ENCODE measurements around the gene ACVR2B.

The ACVR2B gene

DNA sequence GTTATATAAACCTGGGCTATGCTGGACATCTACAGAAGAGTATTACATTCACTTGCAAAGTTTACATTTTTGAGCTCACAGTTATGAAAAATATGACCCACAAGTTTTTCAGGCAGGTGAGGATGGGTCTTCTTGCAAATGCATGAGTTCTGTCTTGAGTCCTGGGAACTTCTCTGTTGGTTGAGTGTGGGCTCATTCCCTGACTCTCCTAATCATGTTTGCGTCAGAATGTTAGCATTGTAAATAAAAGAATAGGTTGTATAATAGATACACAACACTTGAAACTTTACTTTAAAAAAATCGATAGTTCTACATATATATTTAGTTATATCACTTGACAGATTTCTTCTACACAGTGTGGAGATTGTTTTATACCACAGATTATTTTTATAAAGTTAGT, 35.3 kb downstream of the ACVR2B start:
- DNase-seq (ENCODE audit: low spot score), result no peak

DNA sequence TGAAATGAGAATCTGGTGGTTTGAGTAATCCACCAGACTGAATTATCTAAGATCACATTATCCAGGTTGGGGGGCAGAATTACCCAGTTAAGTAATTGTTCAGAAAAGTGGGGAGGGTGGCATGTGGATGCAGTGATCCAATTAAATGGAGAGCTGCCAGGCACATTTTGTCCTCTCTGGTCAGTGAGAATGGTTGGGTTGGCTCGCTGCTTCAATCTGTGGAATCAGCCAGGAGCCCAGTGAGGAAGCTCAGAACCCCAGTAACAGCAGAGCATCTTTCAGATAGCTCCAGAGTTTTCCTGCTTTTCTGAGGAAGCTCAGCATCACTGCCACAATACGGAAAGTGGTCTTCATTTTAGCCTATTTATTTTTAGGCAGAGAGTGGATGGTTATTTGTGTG, 36.1 kb downstream of the ACVR2B start:
- DNase-seq (ENCODE audit: low spot score), result no peak

GRCh38 chr3:38490281-38491030, 36.8 kb downstream of the ACVR2B start:
- DNase-seq (ENCODE audit: low spot score), result no peak

- no peak for DNase-seq (ENCODE audit: low spot score)
Measured at GRCh38 chr3:38491215-38491614, 37.5 kb downstream of the ACVR2B start.

GRCh38 chr3:38493031-38493430, 39.3 kb downstream of the ACVR2B start:
- no peak for DNase-seq (ENCODE audit: low spot score)

- peak; percentile 99 for DNase-seq (ENCODE audit: low spot score)
Measured at GRCh38 chr3:38496131-38496910, 42.6 kb downstream of the ACVR2B start, which contains the start of gene EXOG. Gene EXOG, plus strand, starts transcription at chr3:38496340. Its CDS starts 28 bp downstream, at chr3:38496368.

DNA sequence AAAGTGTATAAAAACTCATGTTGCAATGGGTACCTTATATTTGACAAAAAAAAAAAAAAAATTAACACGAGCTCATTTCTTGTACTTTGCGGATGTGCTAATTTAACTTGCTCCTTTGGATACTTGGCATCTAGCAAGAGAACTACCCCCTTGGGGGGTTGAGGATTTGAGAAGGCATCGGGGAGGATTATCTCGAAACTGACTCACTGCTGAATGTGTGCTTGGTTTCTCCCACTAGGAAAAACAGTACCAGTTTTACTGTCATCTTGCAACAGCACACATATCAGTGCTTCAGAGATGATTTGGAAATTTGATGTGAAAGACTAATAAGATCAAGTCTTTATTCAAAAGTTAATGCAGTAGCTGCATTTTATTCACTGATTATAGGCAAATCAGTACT, 43.3 kb downstream of the ACVR2B start:
- no peak for DNase-seq (ENCODE audit: low spot score)

GRCh38 chr3:38500688-38501417, 47.2 kb downstream of the ACVR2B start:
- no peak for DNase-seq (ENCODE audit: low spot score)

- DNase-seq (ENCODE audit: low spot score), result no peak
Measured at GRCh38 chr3:38507120-38507519, 53.4 kb downstream of the ACVR2B start.

DNA sequence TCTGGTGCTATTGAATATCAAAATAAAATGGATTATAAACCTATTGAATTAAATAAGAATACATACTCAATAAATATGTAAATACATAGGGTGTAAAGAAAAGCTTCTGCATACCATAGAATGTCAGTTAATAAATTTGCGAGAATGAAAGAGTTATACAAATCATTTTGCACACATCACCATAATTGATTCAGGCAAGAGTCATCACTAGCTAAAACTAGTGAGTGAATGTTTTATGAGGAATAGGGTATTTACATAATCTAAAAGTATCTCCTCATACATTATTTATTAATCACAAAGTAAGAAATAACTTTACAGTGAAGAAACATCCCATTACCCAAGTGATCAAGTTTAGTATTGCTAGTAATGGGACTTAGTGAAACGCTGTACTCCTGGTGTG, 56.0 kb downstream of the ACVR2B start:
- DNase-seq (ENCODE audit: low spot score), result no peak

- DNase-seq (ENCODE audit: low spot score), result no peak
Measured at GRCh38 chr3:38510631-38511030, 56.9 kb downstream of the ACVR2B start.

DNA sequence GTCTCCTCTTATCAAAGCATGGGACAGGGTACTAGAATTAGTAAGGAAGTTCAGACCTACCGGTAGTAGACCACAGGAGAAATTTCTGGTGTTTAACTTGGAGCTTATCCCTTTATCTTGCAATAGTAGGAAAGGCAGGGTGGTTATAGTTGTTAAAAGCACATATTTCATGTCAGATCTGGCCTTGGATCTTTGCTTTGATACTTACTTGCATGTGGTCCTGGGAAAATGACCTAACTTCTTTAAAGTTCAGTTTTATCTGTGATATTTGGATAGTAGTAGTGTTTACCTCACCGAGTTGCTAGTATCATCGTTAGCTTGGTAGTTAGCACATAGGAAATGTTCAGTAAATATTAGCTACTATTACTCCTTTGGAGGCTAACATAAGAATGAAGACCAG, 57.9 kb downstream of the ACVR2B start:
- DNase-seq (ENCODE audit: low spot score), result no peak

DNA sequence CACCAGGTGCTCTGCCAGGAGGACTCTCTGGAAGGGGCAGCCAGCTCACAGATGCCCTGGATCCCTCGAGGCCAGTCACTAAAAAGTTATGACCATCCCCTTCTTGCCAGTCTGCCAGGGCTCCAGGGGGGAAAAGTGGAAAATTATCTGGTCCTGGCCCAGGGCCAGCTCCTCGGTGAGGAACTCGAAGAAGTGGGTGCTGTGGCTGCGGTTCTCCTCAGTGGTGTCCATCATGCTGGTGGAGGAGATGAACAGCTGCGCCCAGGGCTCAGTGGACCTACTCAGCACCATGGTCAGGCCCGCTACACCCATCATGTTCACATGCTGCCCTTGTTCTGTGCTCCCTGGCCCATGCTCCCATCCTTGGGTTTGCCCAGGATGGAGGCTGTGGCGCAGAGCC, 61.7 kb downstream of the ACVR2B start:
- no peak for DNase-seq (ENCODE audit: low spot score)

GRCh38 chr3:38516669-38517068, 63.0 kb downstream of the ACVR2B start:
- no peak for DNase-seq (ENCODE audit: low spot score)

DNA sequence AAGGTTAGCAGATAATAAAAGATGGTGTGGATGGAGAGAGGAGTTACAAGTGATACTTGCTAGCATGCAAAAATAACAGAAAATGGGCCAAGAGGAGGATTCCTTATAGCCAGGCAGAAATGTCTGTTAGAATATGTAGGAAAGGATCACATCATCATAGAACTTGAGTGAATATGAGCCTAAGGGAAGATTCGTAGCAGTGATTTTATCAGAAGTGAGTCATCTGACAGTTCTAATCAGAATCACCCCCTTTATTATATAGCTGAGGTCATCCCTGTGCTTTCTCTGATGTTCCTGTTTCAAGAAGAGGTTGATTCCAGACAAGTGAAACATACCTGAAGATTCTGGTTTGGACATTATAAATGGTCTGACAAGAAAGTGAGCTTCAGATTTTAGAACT, 65.3 kb downstream of the ACVR2B start:
- peak; percentile 40 for DNase-seq (ENCODE audit: low spot score)

DNA sequence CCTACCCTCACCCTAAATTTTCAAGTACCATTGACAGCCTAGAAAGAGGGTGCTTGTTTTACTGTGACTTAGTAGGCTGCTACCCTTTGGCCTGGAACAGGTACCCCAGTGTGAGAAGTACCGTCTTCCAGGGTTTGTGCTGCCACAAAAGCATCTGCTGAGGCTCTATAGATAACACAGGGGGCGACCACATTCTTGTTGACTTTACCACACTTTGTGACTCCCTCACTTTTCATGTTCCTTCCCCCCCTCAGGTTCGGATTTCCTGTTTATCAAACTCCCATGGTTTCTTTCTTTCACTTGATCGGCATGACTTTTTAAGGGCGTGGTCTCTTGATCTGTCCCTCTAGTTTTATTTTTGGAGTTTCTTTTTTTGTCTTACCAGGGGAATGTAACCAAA, 66.0 kb downstream of the ACVR2B start:
- DNase-seq (ENCODE audit: low spot score), result no peak

DNA sequence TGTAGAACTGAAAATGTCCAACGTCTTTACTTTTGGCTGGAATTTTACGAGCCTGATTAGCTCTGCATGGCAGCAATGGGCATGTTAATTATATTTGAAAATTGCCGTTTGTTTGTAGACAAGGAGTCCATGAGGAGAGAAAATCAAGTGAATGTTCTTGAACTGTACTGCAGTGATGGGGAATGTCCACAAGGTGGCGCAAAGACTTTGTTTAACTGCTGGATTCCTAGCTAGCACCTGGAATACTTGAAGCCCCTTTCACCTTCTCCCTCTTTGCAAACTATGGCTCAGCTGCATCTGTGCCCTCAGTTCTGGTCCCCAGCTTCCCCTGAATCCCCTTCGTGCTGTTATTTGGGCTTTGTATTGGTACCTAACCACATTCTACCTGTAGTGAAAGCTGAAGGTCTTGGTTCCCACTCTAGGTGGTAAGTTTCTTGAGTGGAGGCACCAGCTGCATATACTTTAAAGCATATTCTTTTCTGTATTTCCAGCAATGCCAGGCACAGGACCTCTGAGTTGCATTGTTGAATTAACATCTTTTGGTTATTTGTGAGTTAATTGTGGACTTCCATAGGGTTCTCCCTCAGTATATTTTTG, 67.8 kb downstream of the ACVR2B start:
- DNase-seq (ENCODE audit: low spot score), result peak; percentile 83

GRCh38 chr3:38522002-38522401, 68.3 kb downstream of the ACVR2B start:
- no peak for DNase-seq (ENCODE audit: low spot score)

- no peak for DNase-seq (ENCODE audit: low spot score)
Measured at GRCh38 chr3:38524141-38524739, 70.5 kb downstream of the ACVR2B start.

GRCh38 chr3:38526792-38527191, 73.1 kb downstream of the ACVR2B start:
- DNase-seq (ENCODE audit: low spot score), result no peak

GRCh38 chr3:38528457-38528856, 74.8 kb downstream of the ACVR2B start:
- DNase-seq (ENCODE audit: low spot score), result no peak

GRCh38 chr3:38532529-38532928, 78.8 kb downstream of the ACVR2B start:
- DNase-seq (ENCODE audit: low spot score), result no peak

Measured in COLO829 (cell line).